ENCODE results near the gene COL16A1. TPM values are rescaled to one million over a fixed set of nuclear protein-coding genes. Genes with fewer than 3 reads are reported as not detected.

COL16A1 gene
- total RNA-seq, 1 donor from 2014 or later: 570 TPM

- peak; percentile 62 for DNase-seq (ENCODE audit: low spot score)
Measured at GRCh38 chr1:31650161-31651088, 53.4 kb downstream of the COL16A1 start.

GRCh38 chr1:31648641-31649357, 55.0 kb downstream of the COL16A1 start:
- no peak for DNase-seq (ENCODE audit: low spot score)

GRCh38 chr1:31648190-31648589, 55.6 kb downstream of the COL16A1 start:
- DNase-seq (ENCODE audit: low spot score): no peak

- DNase-seq (ENCODE audit: low spot score): peak; percentile 61
Measured at GRCh38 chr1:31647106-31647505, 56.7 kb downstream of the COL16A1 start.

GRCh38 chr1:31646259-31646960, 57.4 kb downstream of the COL16A1 start:
- no peak for DNase-seq (ENCODE audit: low spot score)

GRCh38 chr1:31645274-31645568, 58.6 kb downstream of the COL16A1 start:
- no peak for DNase-seq (ENCODE audit: low spot score)

GRCh38 chr1:31644560-31645273, 59.1 kb downstream of the COL16A1 start, which contains the start of gene PEF1:
PEF1 (minus strand) TSS chr1:31644876; CDS start chr1:31644864, 12 bp downstream.
- peak; percentile 99 for DNase-seq (ENCODE audit: low spot score)

- DNase-seq (ENCODE audit: low spot score): no peak
Measured at GRCh38 chr1:31643976-31644559, 59.7 kb downstream of the COL16A1 start.

GRCh38 chr1:31642897-31643296, 60.9 kb downstream of the COL16A1 start:
- no peak for DNase-seq (ENCODE audit: low spot score)

- DNase-seq (ENCODE audit: low spot score): no peak
Measured at GRCh38 chr1:31642366-31642765, 61.5 kb downstream of the COL16A1 start.

- no peak for DNase-seq (ENCODE audit: low spot score)
Measured at GRCh38 chr1:31640964-31641363, 62.9 kb downstream of the COL16A1 start.

- no peak for DNase-seq (ENCODE audit: low spot score)
Measured at GRCh38 chr1:31640179-31640578, 63.6 kb downstream of the COL16A1 start.

- DNase-seq (ENCODE audit: low spot score): peak; percentile 83
Measured at GRCh38 chr1:31639543-31639942, 64.3 kb downstream of the COL16A1 start.

- peak; percentile 44 for DNase-seq (ENCODE audit: low spot score)
Measured at GRCh38 chr1:31637915-31638673, 65.7 kb downstream of the COL16A1 start.

GRCh38 chr1:31633117-31633516, 70.7 kb downstream of the COL16A1 start:
- no peak for DNase-seq (ENCODE audit: low spot score)

GRCh38 chr1:31632649-31633048, 71.2 kb downstream of the COL16A1 start:
- DNase-seq (ENCODE audit: low spot score): no peak

GRCh38 chr1:31628931-31629556, 74.8 kb downstream of the COL16A1 start:
- DNase-seq (ENCODE audit: low spot score): peak; percentile 92

GRCh38 chr1:31627930-31628559, 75.8 kb downstream of the COL16A1 start:
- DNase-seq (ENCODE audit: low spot score): peak; percentile 63

GRCh38 chr1:31627301-31627929, 76.4 kb downstream of the COL16A1 start:
- DNase-seq (ENCODE audit: low spot score): no peak

All from umbilical cord (tissue), 2 donors.